H1 (cell line): ENCODE measurements around the gene ZNF831. TPM values are rescaled to one million over a fixed set of nuclear protein-coding genes. Genes with fewer than 3 reads are reported as not detected.

Experiments used
- CTCF ChIA-PET: fragments of 300-600 bp; sonication (Branson Sonifier 250); formaldehyde crosslinking; loops from one replicate; lab custom pipeline; 2021; ENCODE audit not compliant: partially characterized antibody; lab: Charles Lee
- POLR2A ChIA-PET: fragments of 300-600 bp; sonication (Branson Sonifier 250); formaldehyde crosslinking; loops from one replicate; lab custom pipeline; 2021; ENCODE audit warnings: inconsistent platforms; ENCODE audit not compliant: partially characterized antibody; lab: Charles Lee
- DNase-seq, 2 experiments: peaks; one replicate each; pipeline versions ENCODE4 v3.0.0 to v3.0.0-alpha.2; 2010 to 2022; ENCODE audit warnings: low spot score in 2 of 2, low read depth in 1 of 2, mixed read lengths in 1 of 2
- FAIRE-seq: peaks from 2 replicates; lab custom pipeline; 2011; peaks lifted over from hg19 to GRCh38; lab: Jason Lieb, UNC
- H2AFZ ChIP-seq: 2 replicates; pipeline ENCODE4 v1.8.1; 2012; ENCODE audit warnings: low read length, inconsistent platforms
- H2AK5ac ChIP-seq: 2 replicates; pipeline ENCODE4 v1.6.1; 2013; ENCODE audit warnings: low read depth, low read length
- H2BK120ac ChIP-seq: replicated peaks from 2 replicates; pipeline ENCODE3; 2013; ENCODE audit warnings: low read depth, low read length, inconsistent platforms
- H2BK12ac ChIP-seq: 2 replicates; pipeline ENCODE4 v1.6.1; 2013; ENCODE audit warnings: low read depth, low read length
- H2BK15ac ChIP-seq: 2 replicates; pipeline ENCODE4 v1.6.1; 2013; ENCODE audit warnings: low read length
- H2BK20ac ChIP-seq: 2 replicates; pipeline ENCODE4 v1.6.1; 2013; ENCODE audit warnings: low read length
- H2BK5ac ChIP-seq: 2 replicates; pipeline ENCODE4 v1.6.1; 2013; ENCODE audit warnings: low read depth, low read length
- H3K14ac ChIP-seq: 2 replicates; pipeline ENCODE4 v1.6.1; 2013; ENCODE audit warnings: inconsistent platforms; ENCODE audit not compliant: insufficient read length
- H3K18ac ChIP-seq: 2 replicates; pipeline ENCODE4 v1.6.1; 2013; ENCODE audit warnings: low read length; ENCODE audit errors: extremely low read depth
- H3K23ac ChIP-seq: 2 replicates; pipeline ENCODE4 v1.6.1; 2013; ENCODE audit warnings: inconsistent platforms; ENCODE audit not compliant: insufficient read length
- H3K23me2 ChIP-seq: 2 replicates; pipeline ENCODE4 v1.6.1; 2013; ENCODE audit warnings: low read depth, low read length
- H3K27ac ChIP-seq: 2 replicates; pipeline ENCODE4 v1.6.1; 2011; ENCODE audit warnings: low read depth, low read length, inconsistent platforms
- H3K27me3 ChIP-seq, 4 experiments: replicated peaks in 1 of 4; 1 replicate in 1 of 4; 2 replicates in 3 of 4; pipeline versions ENCODE4 v1.6.1 to v1.8.1; 2011 to 2013; ENCODE audit warnings: low read length in 3 of 4, mild to moderate bottlenecking in 3 of 4, inconsistent platforms in 2 of 4, mixed read lengths in 2 of 4, moderate library complexity in 1 of 4; ENCODE audit not compliant: control insufficient read depth in 3 of 4, insufficient read depth in 3 of 4; ENCODE audit errors: extremely low read depth in 1 of 4
- H3K36me3 ChIP-seq, 4 experiments: 2 replicates each; pipeline versions ENCODE4 v1.6.1 to v1.8.1; 2011 to 2013; ENCODE audit warnings: mild to moderate bottlenecking in 4 of 4, low read length in 3 of 4, moderate library complexity in 2 of 4, control low read depth in 1 of 4, inconsistent platforms in 1 of 4; ENCODE audit not compliant: insufficient read depth in 4 of 4, control insufficient read depth in 2 of 4
- H3K4ac ChIP-seq: replicated peaks from 2 replicates; pipeline ENCODE3; 2013; ENCODE audit warnings: low read length, low read depth, mixed read lengths, inconsistent platforms; ENCODE audit not compliant: insufficient read length
- H3K4me1 ChIP-seq, 4 experiments: replicated peaks in 1 of 4; 1 replicate in 1 of 4; 2 replicates in 3 of 4; pipeline versions ENCODE4 v1.6.1 to v1.8.1; 2011 to 2013; ENCODE audit warnings: low read length in 3 of 4, inconsistent platforms in 2 of 4, mixed read lengths in 1 of 4; ENCODE audit not compliant: insufficient read depth in 4 of 4, control insufficient read depth in 3 of 4
- H3K4me2 ChIP-seq, 2 experiments: 2 replicates each; pipeline versions ENCODE4 v1.6.1 to v1.8.1; 2011 to 2013; ENCODE audit warnings: low read depth in 2 of 2, low read length in 2 of 2, control low read depth in 1 of 2, inconsistent platforms in 1 of 2, mild to moderate bottlenecking in 1 of 2; ENCODE audit not compliant: insufficient read depth in 1 of 2
- H3K4me3 ChIP-seq, 4 experiments: fragments of 200-600, 300-600 bp in 1 of 4; sonication (generic), shearing (Covaris generic), sonication (Bioruptor Twin) in 1 of 4; 2 replicates each; pipeline versions ENCODE4 v1.5.1 to v1.8.1; 2011 to 2016; ENCODE audit warnings: low read length in 4 of 4, low read depth in 3 of 4, control low read depth in 2 of 4, inconsistent platforms in 2 of 4, mild to moderate bottlenecking in 2 of 4, mixed read lengths in 1 of 4, moderate library complexity in 1 of 4; ENCODE audit not compliant: insufficient read depth in 2 of 4; ENCODE audit errors: extremely low read depth in 1 of 4
- H3K56ac ChIP-seq: replicated peaks from 2 replicates; pipeline ENCODE3; 2013; ENCODE audit warnings: low read depth, mild to moderate bottlenecking, mixed read lengths, low read length, inconsistent platforms; ENCODE audit not compliant: insufficient read length
- H3K79me1 ChIP-seq: 2 replicates; pipeline ENCODE4 v1.6.1; 2013; ENCODE audit warnings: low read depth, low read length, control low read depth
- H3K79me2 ChIP-seq, 2 experiments: 2 replicates each; pipeline versions ENCODE4 v1.6.1 to v1.8.1; 2012 to 2013; ENCODE audit warnings: low read length in 2 of 2, mild to moderate bottlenecking in 2 of 2, inconsistent platforms in 1 of 2; ENCODE audit not compliant: insufficient read depth in 2 of 2, control insufficient read depth in 1 of 2
- H3K9ac ChIP-seq, 4 experiments: replicated peaks in 1 of 4; 1 replicate in 1 of 4; 2 replicates in 3 of 4; pipeline versions ENCODE4 v1.6.1 to v1.8.1; 2011 to 2013; ENCODE audit warnings: low read depth in 3 of 4, low read length in 3 of 4, control low read depth in 2 of 4, mild to moderate bottlenecking in 2 of 4, moderate library complexity in 2 of 4, inconsistent platforms in 1 of 4; ENCODE audit errors: extremely low read depth in 1 of 4
- H3K9me3 ChIP-seq, 2 experiments: 2 replicates each; pipeline versions ENCODE4 v1.6.1 to v1.8.1; 2012 to 2013; ENCODE audit warnings: mild to moderate bottlenecking in 2 of 2, moderate library complexity in 2 of 2, control low read depth in 1 of 2, inconsistent platforms in 1 of 2, low read depth in 1 of 2, low read length in 1 of 2, mixed read lengths in 1 of 2; ENCODE audit not compliant: insufficient read depth in 2 of 2
- H4K20me1 ChIP-seq, 2 experiments: replicated peaks in 1 of 2; 2 replicates each; pipeline versions ENCODE3 to v1.8.1; 2011 to 2013; ENCODE audit warnings: inconsistent platforms in 2 of 2, low read length in 2 of 2, mild to moderate bottlenecking in 1 of 2; ENCODE audit not compliant: insufficient read depth in 2 of 2, control insufficient read depth in 1 of 2
- H4K5ac ChIP-seq: 2 replicates; pipeline ENCODE4 v1.6.1; 2013; ENCODE audit warnings: low read length, low read depth, mixed read lengths, inconsistent platforms; ENCODE audit not compliant: insufficient read length
- H4K8ac ChIP-seq: 2 replicates; pipeline ENCODE4 v1.8.0; 2013; ENCODE audit warnings: mild to moderate bottlenecking, moderate library complexity, low read length, inconsistent platforms; ENCODE audit not compliant: insufficient read depth; ENCODE audit errors: extremely low read depth
- H4K91ac ChIP-seq: replicated peaks from 2 replicates; pipeline ENCODE3; 2013; ENCODE audit warnings: low read length, mixed read lengths, inconsistent platforms; ENCODE audit not compliant: insufficient read length
- ASH2L ChIP-seq: fragments of 200-600, 300-600 bp; sonication (generic); IDR thresholded peaks from one replicate; pipeline ENCODE4 v1.7.1; 2017; ENCODE audit warnings: low read length
- CHD1 ChIP-seq: IDR thresholded peaks from 2 replicates; pipeline ENCODE4 v1.6.1; 2012; ENCODE audit warnings: low read depth, low read length, improper control_type of control experiment
- EP300 ChIP-seq, 2 experiments: IDR thresholded peaks; 1 replicate in 1 of 2; 2 replicates in 1 of 2; pipeline ENCODE4 v1.6.1; 2011 to 2012; ENCODE audit warnings: low read depth in 2 of 2, low read length in 2 of 2, mild to moderate bottlenecking in 2 of 2, borderline replicate concordance in 1 of 2, inconsistent platforms in 1 of 2, moderate library complexity in 1 of 2
- EZH2 ChIP-seq: fragments of 200-600 bp; sonication (generic); IDR thresholded peaks from 2 replicates; pipeline ENCODE4 v1.7.1; 2012; ENCODE audit warnings: low read depth, mild to moderate bottlenecking, moderate library complexity, low read length, inconsistent platforms; ENCODE audit not compliant: severe bottlenecking
- KDM1A ChIP-seq: fragments of 200-600, 300-600 bp; sonication (generic); IDR thresholded peaks from 2 replicates; pipeline ENCODE4 v1.7.1; 2016; ENCODE audit warnings: mild to moderate bottlenecking, low read length, borderline replicate concordance
- PHF8 ChIP-seq: fragments of 200-600 bp; sonication (generic); conservative IDR thresholded peaks from 2 replicates; pipeline ENCODE4 v1.7.1; 2012; ENCODE audit warnings: low read depth, mild to moderate bottlenecking, inconsistent platforms, low read length, moderate library complexity
- POLR2AphosphoS5 ChIP-seq: IDR thresholded peaks from 2 replicates; pipeline ENCODE4 v1.6.1; 2011; ENCODE audit warnings: low read depth, low read length
- SAP30 ChIP-seq: fragments of 300-600 bp; sonication (generic); IDR thresholded peaks from 2 replicates; pipeline ENCODE4 v1.7.1; 2012; ENCODE audit warnings: low read length, moderate library complexity, mild to moderate bottlenecking, inconsistent platforms; ENCODE audit not compliant: insufficient read depth, insufficient replicate concordance
- SIRT6 ChIP-seq: IDR thresholded peaks from one replicate; pipeline ENCODE4 v1.7.1; 2012; ENCODE audit warnings: low read length, inconsistent platforms
- WGBS, 2 experiments: shearing (Covaris generic) in 1 of 2; methylation state at CpG; one replicate each; pipeline versions ENCODE4 v1.1.6 to v1.1.7; 2013 to 2015; ENCODE audit warnings: low lambda C conversion rate in 2 of 2, mixed read lengths in 2 of 2, inconsistent platforms in 1 of 2, low coverage in 1 of 2, missing lambda C conversion rate in 1 of 2; ENCODE audit not compliant: insufficient replicate concordance in 2 of 2, insufficient coverage in 1 of 2, insufficient read length in 1 of 2; ENCODE audit errors: extremely low coverage in 1 of 2, missing lambda C conversion rate in 1 of 2; 5-methylcytosine and 5-hydroxymethylcytosine counted together
- polyA plus RNA-seq, 7 experiments: library from polyadenylated mRNA; depleted of rRNA in 3 of 7; stranded (reverse) in 5 of 7; unstranded in 2 of 7; fragments of >200 nt in 5 of 7; fragments of 200-250 nt in 2 of 7; gene quantifications; 1 replicate in 5 of 7; 2 replicates in 1 of 7; 4 replicates in 1 of 7; pipeline versions ENCODE4 v1.2.1 to v1.2.3, GENCODE V29; 2011 to 2013; ENCODE audit warnings: missing spikeins in 2 of 7, mixed read lengths in 2 of 7
- total RNA-seq: library from RNA; stranded (reverse); fragmentation: NEBNext Ultra II Directional; extraction: Animal tissue kit (Norgen Biotek cat#: 25700); gene quantifications from 2 replicates; pipeline ENCODE4 v1.2.1, GENCODE V29; 2021
- TF ChIP-seq, protein P1 (sequence below), 3 experiments: IDR thresholded peaks; 1 replicate in 2 of 3; 2 replicates in 1 of 3; pipeline versions ENCODE4 v1.5.1 to v1.6.1; 2011; ENCODE audit warnings: low read length in 3 of 3, mild to moderate bottlenecking in 3 of 3, inconsistent platforms in 2 of 3, low read depth in 1 of 3, moderate library complexity in 1 of 3; ENCODE audit not compliant: insufficient read depth in 1 of 3; ENCODE audit errors: control extremely low read depth in 1 of 3

The ZNF831 gene
- total and polyA plus RNA-seq, 2 of the 8 experiments (the other 6 are each of a cell fraction or from before 2014, with no cell fraction given), result not detected

DNA sequence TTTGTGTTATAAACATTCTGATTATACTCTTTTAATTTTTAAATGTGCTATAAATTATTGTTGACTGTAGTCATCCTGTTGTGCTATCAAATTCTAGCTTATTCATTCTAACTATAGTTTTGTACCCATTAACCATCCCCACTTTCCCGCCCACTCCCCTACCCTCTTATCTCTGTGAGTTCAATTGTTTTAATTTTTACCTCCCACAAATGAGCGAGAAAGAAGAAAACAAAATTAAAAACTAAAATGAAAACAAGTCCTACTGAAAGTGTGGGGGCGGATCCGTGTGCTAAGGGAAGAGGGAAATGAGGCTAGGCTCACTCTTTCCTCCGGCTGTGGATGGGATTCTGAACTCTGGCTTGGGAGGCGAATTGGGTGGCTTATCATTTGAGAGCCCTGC, 6.6 kb upstream of the ZNF831 start:
- Histone ChIP-seq H3K27ac (no peak overlapping the region), H2BK12ac (no peak overlapping the region), H3K79me2 (no peaks in the 10 kb centered on the region), H3K18ac (no peak overlapping the region), H2AFZ (no peak overlapping the region), H2BK20ac (no peak overlapping the region), H3K56ac (no peak overlapping the region), H3K36me3 (no peaks in the 10 kb centered on the region), H3K9me3 (no peaks in the 10 kb centered on the region), H3K4ac (no peak overlapping the region), H3K4me1 (peaks cover 2 to 6% (median 4%) of the 10 kb centered on the region in 4 experiments; a peak in 6 of 7 replicates), H4K8ac (no peak overlapping the region), H2BK5ac (no peak overlapping the region), H3K9ac (no peak overlapping the region), H3K4me3 (no peak overlapping the region), H4K5ac (no peak overlapping the region), H4K91ac (no peak overlapping the region), H2AK5ac (no peak overlapping the region), H2BK120ac (no peak overlapping the region), H3K23ac (no peak overlapping the region), H2BK15ac (no peak overlapping the region), H3K79me1 (no peaks in the 10 kb centered on the region), H3K14ac (no peak overlapping the region), H3K27me3 (no peaks in the 10 kb centered on the region), H3K23me2 (no peaks in the 10 kb centered on the region), H3K4me2 (no peak overlapping the region), H4K20me1 (no peaks in the 10 kb centered on the region)
- ChIA-PET CTCF (interaction anchor here (0.8 kb wide), 1 partner anchor 15 kb away, joined by 3 read pairs; no protein-coding TSS in a partner anchor), POLR2A (no interaction called here)
- no peak for DNase-seq
- WGBS, 2 experiments, result 81 to 100% methylated on average over 1 to 6 of the region's 6 CpGs
- FAIRE-seq, result no peak
- TF ChIP-seq EZH2, result no peak
- no peak for TF ChIP-seq KDM1A
- TF ChIP-seq PHF8, result no peak
- TF ChIP-seq, protein P1, sequence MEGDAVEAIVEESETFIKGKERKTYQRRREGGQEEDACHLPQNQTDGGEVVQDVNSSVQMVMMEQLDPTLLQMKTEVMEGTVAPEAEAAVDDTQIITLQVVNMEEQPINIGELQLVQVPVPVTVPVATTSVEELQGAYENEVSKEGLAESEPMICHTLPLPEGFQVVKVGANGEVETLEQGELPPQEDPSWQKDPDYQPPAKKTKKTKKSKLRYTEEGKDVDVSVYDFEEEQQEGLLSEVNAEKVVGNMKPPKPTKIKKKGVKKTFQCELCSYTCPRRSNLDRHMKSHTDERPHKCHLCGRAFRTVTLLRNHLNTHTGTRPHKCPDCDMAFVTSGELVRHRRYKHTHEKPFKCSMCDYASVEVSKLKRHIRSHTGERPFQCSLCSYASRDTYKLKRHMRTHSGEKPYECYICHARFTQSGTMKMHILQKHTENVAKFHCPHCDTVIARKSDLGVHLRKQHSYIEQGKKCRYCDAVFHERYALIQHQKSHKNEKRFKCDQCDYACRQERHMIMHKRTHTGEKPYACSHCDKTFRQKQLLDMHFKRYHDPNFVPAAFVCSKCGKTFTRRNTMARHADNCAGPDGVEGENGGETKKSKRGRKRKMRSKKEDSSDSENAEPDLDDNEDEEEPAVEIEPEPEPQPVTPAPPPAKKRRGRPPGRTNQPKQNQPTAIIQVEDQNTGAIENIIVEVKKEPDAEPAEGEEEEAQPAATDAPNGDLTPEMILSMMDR (IDR thresholded peaks at IDR 0.05; ENCODE audit: control extremely low read depth in 1 of 3, insufficient read depth in 1 of 3, low read depth in 1 of 3, low read length in 3 of 3), result no peak
- no peak for TF ChIP-seq SAP30
- TF ChIP-seq SIRT6, result no peak
- no peak for TF ChIP-seq ASH2L
- TF ChIP-seq POLR2AphosphoS5, result no peak
- no peak for TF ChIP-seq EP300 (IDR thresholded peaks at IDR 0.05; ENCODE audit: borderline replicate concordance in 1 of 2, low read depth in 2 of 2, low read length in 2 of 2)
- TF ChIP-seq CHD1, result no peak
